Gastroesophageal sphincter (tissue), 4 donors: ENCODE results near the gene SPSB1. TPM values are rescaled to one million over a fixed set of nuclear protein-coding genes. Genes with fewer than 3 reads are reported as not detected.

ENCODE experiments used
- ATAC-seq: fragments of 150-250 bp; one replicate; pipeline ENCODE4 v1.9.1; 2016; ENCODE audit warnings: mild to moderate bottlenecking, moderate library complexity
- H3K27ac ChIP-seq, 4 donors: fragments of 200-600 bp; sonication (generic) in 3 of 4; 1 replicate in 3 of 4; 2 replicates in 1 of 4; pipeline ENCODE4 v1.5.1; 2016 to 2019
- H3K27me3 ChIP-seq: fragments of 200-600 bp; sonication (generic); one replicate; pipeline ENCODE4 v1.5.1; 2019
- H3K36me3 ChIP-seq, 2 donors: fragments of 200-600 bp; sonication (generic); one replicate each; pipeline ENCODE4 v1.5.1; 2019; ENCODE audit warnings: control low read depth in 1 of 2
- H3K4me1 ChIP-seq, 3 donors: fragments of 200-600 bp; sonication (generic); 1 replicate in 2 of 3; 2 replicates in 1 of 3; pipeline ENCODE4 v1.5.1; 2016 to 2019; ENCODE audit warnings: control low read depth in 2 of 3
- H3K4me3 ChIP-seq, 2 donors: fragments of 200-600 bp; sonication (generic); one replicate each; pipeline ENCODE4 v1.5.1; 2019; ENCODE audit warnings: mild to moderate bottlenecking in 1 of 2, moderate library complexity in 1 of 2
- H3K9me3 ChIP-seq, 3 donors: fragments of 200-600 bp; sonication (generic); one replicate each; pipeline ENCODE4 v1.5.1; 2017 to 2019; ENCODE audit warnings: control low read depth in 2 of 3
- CTCF ChIP-seq, 4 experiments: fragments of 200-600 bp in 2 of 4; fragments of 450-650 bp in 2 of 4; sonication (generic) in 1 of 4; IDR thresholded peaks; one replicate each; pipeline ENCODE4 v1.5.1; 2017 to 2019; ENCODE audit warnings: antibody characterized with exemption in 4 of 4, mild to moderate bottlenecking in 2 of 4, moderate library complexity in 2 of 4
- EP300 ChIP-seq: sonication (generic); formaldehyde crosslinking; IDR thresholded peaks from one replicate; pipeline ENCODE4 v1.6.1; 2017; ENCODE audit warnings: antibody characterized with exemption, mild to moderate bottlenecking
- POLR2A ChIP-seq, 2 donors: fragments of 450-650 bp; IDR thresholded peaks; one replicate each; pipeline ENCODE4 v1.6.1; 2017; ENCODE audit warnings: antibody characterized with exemption in 2 of 2, mild to moderate bottlenecking in 2 of 2, moderate library complexity in 1 of 2
- POLR2AphosphoS5 ChIP-seq: sonication (generic); formaldehyde crosslinking; IDR thresholded peaks from one replicate; pipeline ENCODE4 v1.6.1; 2017; ENCODE audit warnings: antibody characterized with exemption
- WGBS, 2 donors: methylation state at CpG; one replicate each; pipeline ENCODE4 v1.1.5; 2018; ENCODE audit warnings: low coverage in 1 of 2; 5-methylcytosine and 5-hydroxymethylcytosine counted together
- total RNA-seq, 4 donors: library from RNA; depleted of rRNA; stranded (reverse); fragments of >200 nt; gene quantifications; one replicate each; pipeline ENCODE4 v1.1.0, GENCODE V29; 2016

Gene SPSB1
- total RNA-seq, 4 donors from 2014 or later, result 56.3 to 111 (median 99.5) TPM

DNA sequence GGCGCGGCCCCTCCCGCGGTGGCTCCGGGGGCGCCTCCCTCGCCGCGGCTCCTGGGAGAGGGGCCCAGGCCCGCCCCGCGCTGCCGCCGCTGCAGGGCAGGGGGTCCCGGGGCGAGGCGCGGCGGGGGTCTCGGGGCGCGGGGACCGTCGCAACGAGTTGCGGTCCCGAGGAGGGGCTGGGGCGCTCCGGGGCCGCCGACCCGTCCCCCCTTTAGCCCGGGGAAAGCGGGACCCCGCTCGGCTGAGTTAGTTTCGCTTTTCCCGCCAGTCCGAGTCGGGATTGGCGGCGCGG, 493 bp downstream of the SPSB1 start:
- Histone ChIP-seq H3K9me3 (peaks cover 0 to 7% (median 1%) of the 10 kb centered on the region in 3 donors), H3K27ac (peak overlapping the region; percentile 92 to 99 (median 96)), H3K36me3 (peaks cover 0 to 4% of the 10 kb centered on the region in 2 donors), H3K27me3 (no peaks in the 10 kb centered on the region), H3K4me1 (peaks cover 0 to 71% (median 23%) of the 10 kb centered on the region in 3 donors), H3K4me3 (peak overlapping the region; percentile 76 to 83)
- TF ChIP-seq POLR2AphosphoS5, result no peak
- no peak for TF ChIP-seq POLR2A (IDR thresholded peaks at IDR 0.05)
- no peak for TF ChIP-seq EP300
- TF ChIP-seq CTCF (IDR thresholded peaks at IDR 0.05), result no peak
- WGBS, 2 donors, result no CpG with 5 or more reads among the region's 43 CpGs
- no peak for ATAC-seq

GRCh38 chr1:9293533-9294404, 1.1 kb downstream of the SPSB1 start:
- H3K9me3 ChIP-seq, result peaks cover 0 to 2% (median 0%) of the 10 kb centered on the region in 3 donors
- peaks cover 0 to 4% of the 10 kb centered on the region in 2 donors for H3K36me3 ChIP-seq
- peak overlapping the region; percentile 76 to 83 for H3K4me3 ChIP-seq
- ATAC-seq, result no peak
- no peaks in the 10 kb centered on the region for H3K27me3 ChIP-seq
- 6 to 20% methylated on average over 2 to 11 of the region's 41 CpGs for WGBS, 2 donors
- TF ChIP-seq CTCF (IDR thresholded peaks at IDR 0.05) (peak in 1 of 4 experiments; percentile 10), POLR2AphosphoS5 (peak; percentile 38), POLR2A (IDR thresholded peaks at IDR 0.05) (peak in 1 of 2 donors; percentile 0), EP300 (no peak)
- H3K4me1 ChIP-seq, result peaks cover 0 to 77% (median 23%) of the 10 kb centered on the region in 3 donors
- peak overlapping the region; percentile 92 to 99 (median 96) for H3K27ac ChIP-seq

DNA sequence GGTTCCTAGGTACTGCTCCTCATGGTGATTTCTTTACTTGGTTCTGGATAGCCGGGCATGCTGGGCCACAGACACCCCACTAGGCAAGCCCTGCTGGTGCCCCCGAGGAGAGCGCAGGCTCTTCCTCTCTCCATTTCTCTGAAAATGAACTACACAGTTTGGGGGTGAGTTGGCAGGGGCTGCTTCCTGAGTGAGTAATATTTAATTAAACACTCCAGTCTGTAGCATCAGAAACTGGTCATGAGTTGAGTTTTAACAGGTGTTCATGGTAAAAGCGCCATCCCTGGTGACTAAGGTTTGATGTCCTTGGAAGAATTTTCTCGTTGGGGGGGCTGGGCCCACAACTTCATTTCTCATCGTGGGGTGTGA, 1.7 kb downstream of the SPSB1 start:
- peak overlapping the region; percentile 14 to 99 (median 96) for H3K27ac ChIP-seq
- peaks cover 0 to 83% (median 23%) of the 10 kb centered on the region in 3 donors for H3K4me1 ChIP-seq
- TF ChIP-seq POLR2A (IDR thresholded peaks at IDR 0.05) (peak in 1 of 2 donors; percentile 25), EP300 (no peak), POLR2AphosphoS5 (peak; percentile 81)
- WGBS, 2 donors, result 0% methylated on average over 1 of the region's 6 CpGs; no CpG with 5 or more reads in 1 of the 2 donors
- no peaks in the 10 kb centered on the region for H3K9me3 ChIP-seq
- H3K27me3 ChIP-seq, result no peaks in the 10 kb centered on the region
- H3K4me3 ChIP-seq, result peak overlapping the region; percentile 76 to 83
- peak; percentile 2 for ATAC-seq
- H3K36me3 ChIP-seq, result peaks cover 0 to 4% of the 10 kb centered on the region in 2 donors

DNA sequence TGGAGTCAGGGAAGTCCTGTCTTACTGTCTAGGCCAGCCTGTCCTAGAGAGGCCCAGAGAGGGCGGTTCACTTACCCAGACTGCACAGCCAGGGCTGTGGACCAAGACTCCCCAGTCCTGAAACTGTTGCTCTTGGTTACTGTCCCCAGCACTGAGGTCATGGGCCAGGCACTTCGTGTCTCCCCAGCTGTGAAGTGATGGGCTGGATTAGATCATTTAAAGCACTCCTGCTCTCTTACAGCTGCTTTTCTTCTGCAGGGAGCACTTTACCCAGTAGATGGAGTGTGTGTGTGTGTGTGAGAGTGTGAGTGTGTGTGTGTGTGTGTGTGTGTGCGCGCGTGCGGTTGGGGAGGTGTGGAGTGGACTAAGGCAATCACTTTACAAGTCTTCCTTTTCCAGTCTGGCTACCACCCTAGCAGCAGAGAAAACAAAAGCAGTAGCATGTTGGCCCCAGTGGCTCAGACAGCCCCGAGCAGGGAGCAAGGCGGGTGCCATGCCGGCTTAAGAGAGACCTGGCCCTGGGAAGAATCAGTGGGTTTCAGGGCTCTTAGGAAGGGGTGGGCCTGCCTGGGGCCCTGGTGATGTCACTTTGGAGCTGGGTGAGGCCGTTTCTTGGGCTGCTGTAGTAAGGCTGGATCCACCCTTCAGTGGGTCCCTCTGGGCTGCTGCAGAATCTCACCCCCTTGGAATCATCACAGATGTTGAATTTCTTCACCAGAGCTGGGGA, 2.4 kb downstream of the SPSB1 start:
- ATAC-seq, result peak; percentile 26
- Histone ChIP-seq H3K9me3 (no peaks in the 10 kb centered on the region), H3K27me3 (no peaks in the 10 kb centered on the region), H3K27ac (peak overlapping the region; percentile 14 to 99 (median 96)), H3K4me3 (peak overlapping the region; percentile 76 to 83), H3K4me1 (peaks cover 2 to 84% (median 26%) of the 10 kb centered on the region in 3 donors), H3K36me3 (peaks cover 0 to 4% of the 10 kb centered on the region in 2 donors)
- TF ChIP-seq POLR2AphosphoS5 (no peak), CTCF (IDR thresholded peaks at IDR 0.05) (peak in 2 of 4 experiments; percentile 48 to 53)
- 32% methylated on average over 3 of the region's 10 CpGs; no CpG with 5 or more reads in 1 of the 2 donors for WGBS, 2 donors

DNA sequence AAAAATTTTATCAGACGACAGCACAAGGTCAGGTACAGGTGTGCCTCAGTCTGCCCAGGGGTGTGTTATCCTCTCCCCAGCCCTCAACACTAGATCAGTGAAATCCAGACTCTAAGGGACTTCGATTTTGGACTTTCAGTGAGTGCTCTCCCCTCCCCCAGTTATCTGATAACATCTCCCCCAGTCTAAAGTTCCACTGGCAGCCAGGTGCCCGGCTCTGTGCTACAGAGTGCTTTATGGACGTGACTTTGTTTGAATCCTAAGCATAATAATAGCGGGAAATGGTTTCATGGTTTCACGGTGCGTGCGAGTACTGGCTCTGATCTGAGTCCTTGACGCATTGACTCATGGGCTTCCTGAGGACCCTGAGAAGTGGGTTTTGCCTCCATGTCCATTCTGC, 3.2 kb downstream of the SPSB1 start:
- 29 to 68% methylated on average over 1 to 9 of the region's 9 CpGs for WGBS, 2 donors
- H3K27me3 ChIP-seq, result no peaks in the 10 kb centered on the region
- H3K27ac ChIP-seq, result peak overlapping the region in 3 of 4 donors; percentile 96 to 99 (median 97)
- H3K9me3 ChIP-seq, result no peaks in the 10 kb centered on the region
- peak overlapping the region in 1 of 2 donors; percentile 83 for H3K4me3 ChIP-seq
- ATAC-seq, result no peak
- peaks cover 5 to 84% (median 28%) of the 10 kb centered on the region in 3 donors for H3K4me1 ChIP-seq
- peaks cover 0 to 4% of the 10 kb centered on the region in 2 donors for H3K36me3 ChIP-seq
- TF ChIP-seq EP300, result no peak
- TF ChIP-seq POLR2A (IDR thresholded peaks at IDR 0.05), result no peak
- TF ChIP-seq CTCF (IDR thresholded peaks at IDR 0.05), result no peak
- TF ChIP-seq POLR2AphosphoS5, result no peak
